A673 (cell line): ENCODE results near the gene TBC1D22A.

Experiments used
- EZH2 ChIP-seq: fragments of 200-600 bp; sonication (generic); IDR thresholded peaks from 2 replicates; pipeline ENCODE4 v1.6.1; 2017; ENCODE audit warnings: borderline replicate concordance, low read depth, mild to moderate bottlenecking, mixed read lengths, antibody characterized with exemption, low read length; ENCODE audit not compliant: poor library complexity, severe bottlenecking
- TF ChIP-seq, protein P1 (sequence below): fragments of 300-800, 200-600 bp; sonication (generic); conservative IDR thresholded peaks from 2 replicates; pipeline ENCODE4 v1.5.1; 2017; ENCODE audit warnings: low read depth, mild to moderate bottlenecking, antibody characterized with exemption, low read length, moderate library complexity, mixed read lengths

- TF ChIP-seq, protein P1, sequence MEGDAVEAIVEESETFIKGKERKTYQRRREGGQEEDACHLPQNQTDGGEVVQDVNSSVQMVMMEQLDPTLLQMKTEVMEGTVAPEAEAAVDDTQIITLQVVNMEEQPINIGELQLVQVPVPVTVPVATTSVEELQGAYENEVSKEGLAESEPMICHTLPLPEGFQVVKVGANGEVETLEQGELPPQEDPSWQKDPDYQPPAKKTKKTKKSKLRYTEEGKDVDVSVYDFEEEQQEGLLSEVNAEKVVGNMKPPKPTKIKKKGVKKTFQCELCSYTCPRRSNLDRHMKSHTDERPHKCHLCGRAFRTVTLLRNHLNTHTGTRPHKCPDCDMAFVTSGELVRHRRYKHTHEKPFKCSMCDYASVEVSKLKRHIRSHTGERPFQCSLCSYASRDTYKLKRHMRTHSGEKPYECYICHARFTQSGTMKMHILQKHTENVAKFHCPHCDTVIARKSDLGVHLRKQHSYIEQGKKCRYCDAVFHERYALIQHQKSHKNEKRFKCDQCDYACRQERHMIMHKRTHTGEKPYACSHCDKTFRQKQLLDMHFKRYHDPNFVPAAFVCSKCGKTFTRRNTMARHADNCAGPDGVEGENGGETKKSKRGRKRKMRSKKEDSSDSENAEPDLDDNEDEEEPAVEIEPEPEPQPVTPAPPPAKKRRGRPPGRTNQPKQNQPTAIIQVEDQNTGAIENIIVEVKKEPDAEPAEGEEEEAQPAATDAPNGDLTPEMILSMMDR = no peak
- no peak for TF ChIP-seq EZH2
These were observed 10.0 kb upstream of the TBC1D22A start for GRCh38 chr22:46752286-46752987.
